Measurements from ENCODE around the gene KCNG4.

The KCNG4 gene

DNA sequence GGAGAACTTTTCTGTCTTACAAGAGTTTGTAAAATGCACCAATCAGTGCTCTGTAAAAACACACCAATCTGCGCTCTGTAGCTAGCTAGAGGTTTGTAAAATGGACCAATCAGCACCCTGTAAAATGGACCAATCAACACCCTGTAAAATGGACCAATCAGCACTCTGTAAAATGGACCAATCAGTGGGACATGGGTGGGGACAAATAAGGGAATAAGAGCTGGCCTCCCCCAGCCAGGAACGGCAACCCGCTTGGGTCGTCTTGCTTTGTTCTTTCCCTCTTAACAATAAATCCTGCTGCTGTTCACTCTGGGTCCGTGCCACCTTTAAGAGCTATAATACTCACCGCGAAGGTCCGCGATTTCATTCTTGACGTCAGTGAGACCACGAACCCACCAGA, 18.5 kb upstream of the KCNG4 start:
- ChIA-PET POLR2A (no interaction called here), CTCF (no interaction called here)
- DNase-seq (ENCODE audit: extremely low spot score), result no peak
- no peak for TF ChIP-seq FOXM1 (IDR thresholded peaks at IDR 0.05; ENCODE audit: borderline replicate concordance)
- no peak for TF ChIP-seq TARDBP (IDR thresholded peaks at IDR 0.05)
- no peak for TF ChIP-seq ARNT (IDR thresholded peaks at IDR 0.05)
- TF ChIP-seq, protein P1, sequence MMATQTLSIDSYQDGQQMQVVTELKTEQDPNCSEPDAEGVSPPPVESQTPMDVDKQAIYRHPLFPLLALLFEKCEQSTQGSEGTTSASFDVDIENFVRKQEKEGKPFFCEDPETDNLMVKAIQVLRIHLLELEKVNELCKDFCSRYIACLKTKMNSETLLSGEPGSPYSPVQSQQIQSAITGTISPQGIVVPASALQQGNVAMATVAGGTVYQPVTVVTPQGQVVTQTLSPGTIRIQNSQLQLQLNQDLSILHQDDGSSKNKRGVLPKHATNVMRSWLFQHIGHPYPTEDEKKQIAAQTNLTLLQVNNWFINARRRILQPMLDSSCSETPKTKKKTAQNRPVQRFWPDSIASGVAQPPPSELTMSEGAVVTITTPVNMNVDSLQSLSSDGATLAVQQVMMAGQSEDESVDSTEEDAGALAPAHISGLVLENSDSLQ (IDR thresholded peaks at IDR 0.05), result no peak
- no peak for TF ChIP-seq BHLHE40 (IDR thresholded peaks at IDR 0.05; ENCODE audit: borderline replicate concordance)
- no peak for TF ChIP-seq CTBP1 (IDR thresholded peaks at IDR 0.05; ENCODE audit: borderline replicate concordance)
- TF ChIP-seq NFRKB (IDR thresholded peaks at IDR 0.05), result no peak

- ChIA-PET POLR2A (no interaction called here), CTCF (no interaction called here)
- TF ChIP-seq ZNF384 (IDR thresholded peaks at IDR 0.05) (no peak), TARDBP (IDR thresholded peaks at IDR 0.05) (no peak), SUZ12 (IDR thresholded peaks at IDR 0.05) (no peak), ELF4 (IDR thresholded peaks at IDR 0.05) (no peak), SP1 (IDR thresholded peaks at IDR 0.05) (no peak), LEF1 (IDR thresholded peaks at IDR 0.05; ENCODE audit: borderline replicate concordance) (no peak), HDGF (IDR thresholded peaks at IDR 0.05; ENCODE audit: borderline replicate concordance) (no peak), L3MBTL2 (conservative IDR thresholded peaks at IDR 0.05) (no peak), NFRKB (IDR thresholded peaks at IDR 0.05) (no peak), BHLHE40 (IDR thresholded peaks at IDR 0.05; ENCODE audit: borderline replicate concordance) (no peak), FOXK2 (IDR thresholded peaks at IDR 0.05) (no peak), FOXA1 (IDR thresholded peaks at IDR 0.05) (no peak), ARNT (IDR thresholded peaks at IDR 0.05) (no peak), CTBP1 (IDR thresholded peaks at IDR 0.05; ENCODE audit: borderline replicate concordance) (no peak), FOXM1 (IDR thresholded peaks at IDR 0.05; ENCODE audit: borderline replicate concordance) (no peak)
- TF ChIP-seq, protein P1 (IDR thresholded peaks at IDR 0.05), result no peak
These were observed 15.4 kb upstream of the KCNG4 start for GRCh38 chr16:84255050-84255810.

GRCh38 chr16:84254062-84254461, 14.2 kb upstream of the KCNG4 start:
- TF ChIP-seq NFRKB (IDR thresholded peaks at IDR 0.05) (no peak), FOXK2 (IDR thresholded peaks at IDR 0.05) (no peak), SP1 (IDR thresholded peaks at IDR 0.05) (no peak), HDGF (IDR thresholded peaks at IDR 0.05; ENCODE audit: borderline replicate concordance) (no peak), CTBP1 (IDR thresholded peaks at IDR 0.05; ENCODE audit: borderline replicate concordance) (no peak), LEF1 (IDR thresholded peaks at IDR 0.05; ENCODE audit: borderline replicate concordance) (no peak), TARDBP (IDR thresholded peaks at IDR 0.05) (no peak), L3MBTL2 (conservative IDR thresholded peaks at IDR 0.05) (no peak), FOXA1 (IDR thresholded peaks at IDR 0.05) (no peak), BHLHE40 (IDR thresholded peaks at IDR 0.05; ENCODE audit: borderline replicate concordance) (no peak), ARNT (IDR thresholded peaks at IDR 0.05) (no peak), ELF4 (IDR thresholded peaks at IDR 0.05) (no peak), SUZ12 (IDR thresholded peaks at IDR 0.05) (no peak)
- TF ChIP-seq, protein P1 (IDR thresholded peaks at IDR 0.05), result no peak
- no peak for DNase-seq (ENCODE audit: extremely low spot score)
- ChIA-PET CTCF (no interaction called here), POLR2A (no interaction called here)

More at GRCh38 chr16:84255050-84255810, 15.4 kb upstream of the KCNG4 start:
- no peak for DNase-seq (ENCODE audit: extremely low spot score)

- CTCF ChIA-PET, result no interaction called here
- TF ChIP-seq HDGF (IDR thresholded peaks at IDR 0.05; ENCODE audit: borderline replicate concordance) (no peak), BHLHE40 (IDR thresholded peaks at IDR 0.05; ENCODE audit: borderline replicate concordance) (no peak), ELF4 (IDR thresholded peaks at IDR 0.05) (no peak), NFRKB (IDR thresholded peaks at IDR 0.05) (no peak), FOXK2 (IDR thresholded peaks at IDR 0.05) (no peak), ZNF384 (IDR thresholded peaks at IDR 0.05) (no peak), ARNT (IDR thresholded peaks at IDR 0.05) (no peak), CTBP1 (IDR thresholded peaks at IDR 0.05; ENCODE audit: borderline replicate concordance) (no peak), TARDBP (IDR thresholded peaks at IDR 0.05) (no peak), SUZ12 (IDR thresholded peaks at IDR 0.05) (no peak), FOXA1 (IDR thresholded peaks at IDR 0.05) (no peak), L3MBTL2 (conservative IDR thresholded peaks at IDR 0.05) (no peak), FOXM1 (IDR thresholded peaks at IDR 0.05; ENCODE audit: borderline replicate concordance) (no peak), SP1 (IDR thresholded peaks at IDR 0.05) (no peak), LEF1 (IDR thresholded peaks at IDR 0.05; ENCODE audit: borderline replicate concordance) (no peak)
- TF ChIP-seq, protein P1 (IDR thresholded peaks at IDR 0.05), result no peak
- no peak for DNase-seq (ENCODE audit: extremely low spot score)
- POLR2A ChIA-PET, result no interaction called here
These were observed 13.4 kb upstream of the KCNG4 start for GRCh38 chr16:84253173-84253572.

DNA sequence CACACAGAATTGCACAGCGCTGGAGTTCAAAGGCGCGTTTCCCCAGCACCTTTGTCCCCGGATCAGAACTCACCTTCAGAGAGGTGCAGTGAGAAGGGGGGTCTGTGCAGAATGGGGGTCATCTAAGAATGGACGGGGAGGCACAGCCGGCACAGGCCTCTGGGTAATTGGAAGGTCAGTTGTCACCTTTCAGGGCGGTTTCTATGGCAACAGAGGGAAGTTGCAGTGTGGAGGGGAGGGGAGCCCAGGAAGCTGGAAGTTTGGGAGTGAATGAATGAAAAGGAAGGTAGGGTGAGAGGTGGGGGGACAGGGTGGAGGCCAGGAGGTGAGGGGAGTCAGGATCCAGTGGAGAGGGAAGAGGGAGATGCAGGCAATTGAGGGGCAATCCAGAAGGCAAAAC, 12.4 kb upstream of the KCNG4 start:
- TF ChIP-seq, protein P1 (IDR thresholded peaks at IDR 0.05), result no peak
- TF ChIP-seq BHLHE40 (IDR thresholded peaks at IDR 0.05; ENCODE audit: borderline replicate concordance) (no peak), LEF1 (IDR thresholded peaks at IDR 0.05; ENCODE audit: borderline replicate concordance) (no peak), SUZ12 (IDR thresholded peaks at IDR 0.05) (no peak)
- DNase-seq (ENCODE audit: extremely low spot score), result no peak
- ChIA-PET CTCF (no interaction called here), POLR2A (no interaction called here)

All from HEK293T (cell line).